OCI-LY1 (cell line): ENCODE data around the gene FHIT.

ENCODE experiments used
- CTCF ChIP-seq: fragments of 200-600 bp; sonication (generic), shearing (Covaris generic); IDR thresholded peaks from 2 replicates; pipeline ENCODE4 v1.5.1; 2017; ENCODE audit warnings: mild to moderate bottlenecking, antibody characterized with exemption, low read length, moderate library complexity, mixed read lengths
- EZH2 ChIP-seq: fragments of 200-600 bp; sonication (generic), shearing (Covaris generic); IDR thresholded peaks from 2 replicates; pipeline ENCODE4 v1.8.0; 2017; ENCODE audit warnings: borderline replicate concordance, mixed run types, mild to moderate bottlenecking, antibody characterized with exemption, low read length, moderate library complexity, mixed read lengths

DNA sequence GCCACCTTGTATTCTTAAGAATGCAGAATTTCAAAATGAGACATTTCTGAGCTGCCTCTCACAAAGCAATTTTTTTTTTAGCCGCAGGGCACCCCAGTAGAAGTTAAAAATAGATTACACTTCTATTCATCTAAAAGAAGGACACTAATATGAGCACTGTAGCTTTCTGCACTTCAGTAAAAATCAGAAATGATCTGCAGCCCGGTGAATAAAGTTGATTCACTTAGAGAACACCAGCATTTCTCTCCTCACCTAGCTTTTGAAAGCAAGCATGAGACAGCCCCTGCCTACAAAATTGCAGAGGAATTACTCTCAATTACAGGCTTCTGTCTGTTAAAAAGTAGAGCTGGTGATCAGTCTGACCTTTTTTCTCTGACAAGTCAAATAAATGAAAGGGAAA is 1062.4 kb downstream of the FHIT start:
- TF ChIP-seq CTCF (no peak), EZH2 (no peak)
